HEK293 (cell line): Measurements from ENCODE around the gene C17orf100.

ENCODE experiments used
- CTCF ChIA-PET: fragments of 350-600 bp; formaldehyde crosslinking; extraction: SDS; loops from one replicate; lab custom pipeline; 2021; ENCODE audit warnings: antibody characterized with exemption; lab: Yijun Ruan, JAX
- POLR2A ChIA-PET: fragments of 300-600 bp; formaldehyde crosslinking; extraction: SDS; loops from one replicate; lab custom pipeline; 2020; ENCODE audit warnings: antibody characterized with exemption, inconsistent platforms; lab: Yijun Ruan, JAX
- H3K27ac ChIP-seq: fragments of 200-500 bp; sonication (Bioruptor generic); 2 replicates; pipeline ENCODE4 v1.5.1; 2014; ENCODE audit warnings: low read depth, low read length, control low read depth, inconsistent platforms; ENCODE audit errors: extremely low read depth
- H3K36me3 ChIP-seq, 2 experiments: fragments of 200-500 bp in 1 of 2; sonication (Bioruptor generic) in 1 of 2; 1 replicate in 1 of 2; 2 replicates in 1 of 2; pipeline ENCODE4 v1.5.1; 2014 to 2017; ENCODE audit warnings: inconsistent platforms in 2 of 2, low read length in 2 of 2; ENCODE audit not compliant: control insufficient read depth in 2 of 2, insufficient read depth in 1 of 2
- H3K4me1 ChIP-seq: fragments of 200-500 bp; sonication (Bioruptor generic); 2 replicates; pipeline ENCODE4 v1.5.1; 2014; ENCODE audit warnings: mild to moderate bottlenecking, low read length, inconsistent platforms; ENCODE audit not compliant: control insufficient read depth, insufficient read depth
- H3K4me3 ChIP-seq: 2 replicates; pipeline ENCODE4 v1.5.1; 2011; ENCODE audit warnings: low read depth, mild to moderate bottlenecking, control low read depth, low read length, moderate library complexity
- H3K9me3 ChIP-seq: fragments of 200-500 bp; sonication (Bioruptor generic); 2 replicates; pipeline ENCODE4 v1.5.1; 2014; ENCODE audit warnings: low read depth, low read length, inconsistent platforms; ENCODE audit not compliant: control insufficient read depth, insufficient read depth
- BCL11B ChIP-seq: fragments of 450-650 bp; formaldehyde crosslinking; IDR thresholded peaks from 2 replicates; pipeline ENCODE4 v1.5.1; 2016; ENCODE audit warnings: low read depth, missing biosample characterization, missing genetic modification characterization
- GLI4 ChIP-seq: fragments of 450-650 bp; formaldehyde crosslinking; IDR thresholded peaks from 2 replicates; pipeline ENCODE4 v1.5.1; 2016; ENCODE audit warnings: missing biosample characterization, missing genetic modification characterization
- HOXD13 ChIP-seq: sonication (generic); formaldehyde crosslinking; IDR thresholded peaks from 2 replicates; pipeline ENCODE4 v1.8.0; 2022; ENCODE audit warnings: missing genetic modification reagents, borderline replicate concordance
- MZF1 ChIP-seq: fragments of 450-650 bp; formaldehyde crosslinking; IDR thresholded peaks from 2 replicates; pipeline ENCODE4 v1.5.1; 2017; ENCODE audit warnings: missing biosample characterization, missing genetic modification characterization, borderline replicate concordance
- SETDB1 ChIP-seq: IDR thresholded peaks from one replicate; pipeline ENCODE4 v1.6.1; 2017; ENCODE audit warnings: mild to moderate bottlenecking, low read length, moderate library complexity, mixed read lengths; ENCODE audit not compliant: insufficient read length
- SP7 ChIP-seq: fragments of 450-650 bp; formaldehyde crosslinking; IDR thresholded peaks from 2 replicates; pipeline ENCODE4 v1.5.1; 2016; ENCODE audit warnings: missing biosample characterization, missing genetic modification characterization
- ZBTB17 ChIP-seq: fragments of 450-650 bp; formaldehyde crosslinking; IDR thresholded peaks from 2 replicates; pipeline ENCODE4 v1.5.1; 2016; ENCODE audit warnings: missing biosample characterization, missing genetic modification characterization
- ZBTB21 ChIP-seq: fragments of 450-650 bp; formaldehyde crosslinking; IDR thresholded peaks from 2 replicates; pipeline ENCODE4 v1.5.1; 2017; ENCODE audit warnings: missing biosample characterization, missing genetic modification characterization
- ZBTB48 ChIP-seq: fragments of 450-650 bp; formaldehyde crosslinking; IDR thresholded peaks from 2 replicates; pipeline ENCODE4 v1.5.1; 2016; ENCODE audit warnings: missing biosample characterization, missing genetic modification characterization
- ZEB2 ChIP-seq: fragments of 450-650 bp; formaldehyde crosslinking; IDR thresholded peaks from 2 replicates; pipeline ENCODE4 v1.5.1; 2016; ENCODE audit warnings: missing biosample characterization, missing genetic modification characterization
- ZFP69B ChIP-seq: fragments of 450-650 bp; formaldehyde crosslinking; IDR thresholded peaks from 2 replicates; pipeline ENCODE4 v1.5.1; 2016; ENCODE audit warnings: missing biosample characterization, missing genetic modification characterization
- ZNF146 ChIP-seq: fragments of 450-650 bp; formaldehyde crosslinking; IDR thresholded peaks from 2 replicates; pipeline ENCODE4 v1.5.1; 2016; ENCODE audit warnings: missing biosample characterization, missing genetic modification characterization
- ZNF157 ChIP-seq: fragments of 450-650 bp; formaldehyde crosslinking; IDR thresholded peaks from 2 replicates; pipeline ENCODE4 v1.5.1; 2016; ENCODE audit warnings: missing biosample characterization, missing genetic modification characterization
- ZNF19 ChIP-seq: fragments of 450-650 bp; formaldehyde crosslinking; IDR thresholded peaks from 2 replicates; pipeline ENCODE4; 2016; ENCODE audit warnings: missing biosample characterization, missing genetic modification characterization, low read depth
- ZNF239 ChIP-seq: fragments of 450-650 bp; formaldehyde crosslinking; IDR thresholded peaks from 2 replicates; pipeline ENCODE4 v1.5.1; 2016; ENCODE audit warnings: missing biosample characterization, missing genetic modification characterization
- ZNF335 ChIP-seq: fragments of 450-650 bp; formaldehyde crosslinking; conservative IDR thresholded peaks from 2 replicates; pipeline ENCODE4 v1.5.1; 2016; ENCODE audit warnings: missing biosample characterization, missing genetic modification characterization
- ZNF354C ChIP-seq: fragments of 450-650 bp; formaldehyde crosslinking; IDR thresholded peaks from 2 replicates; pipeline ENCODE4 v1.5.1; 2016; ENCODE audit warnings: missing biosample characterization, missing genetic modification characterization, low read depth, borderline replicate concordance
- ZNF37A ChIP-seq: fragments of 450-650 bp; IDR thresholded peaks from 2 replicates; pipeline ENCODE4 v1.5.1; 2018; ENCODE audit warnings: missing biosample characterization, missing genetic modification characterization
- ZNF394 ChIP-seq: fragments of 450-650 bp; formaldehyde crosslinking; IDR thresholded peaks from 2 replicates; pipeline ENCODE4 v1.5.1; 2016; ENCODE audit warnings: missing biosample characterization, missing genetic modification characterization, mild to moderate bottlenecking, moderate library complexity, borderline replicate concordance
- ZNF571 ChIP-seq: fragments of 450-650 bp; formaldehyde crosslinking; IDR thresholded peaks from 2 replicates; pipeline ENCODE4 v1.5.0; 2017; ENCODE audit warnings: missing biosample characterization, missing genetic modification characterization
- ZNF596 ChIP-seq: fragments of 450-650 bp; IDR thresholded peaks from 2 replicates; pipeline ENCODE4 v1.5.0; 2018; ENCODE audit warnings: missing biosample characterization, mild to moderate bottlenecking, missing genetic modification characterization, moderate library complexity
- ZNF610 ChIP-seq: fragments of 450-650 bp; formaldehyde crosslinking; IDR thresholded peaks from 2 replicates; pipeline ENCODE4 v1.5.1; 2016; ENCODE audit warnings: missing biosample characterization, missing genetic modification characterization, borderline replicate concordance
- ZNF658 ChIP-seq: fragments of 450-650 bp; formaldehyde crosslinking; IDR thresholded peaks from 2 replicates; pipeline ENCODE4; 2016; ENCODE audit warnings: missing biosample characterization, missing genetic modification characterization
- ZNF670 ChIP-seq: fragments of 450-650 bp; formaldehyde crosslinking; IDR thresholded peaks from 2 replicates; pipeline ENCODE4 v1.5.1; 2016; ENCODE audit warnings: missing biosample characterization, missing genetic modification characterization, low read depth
- ZNF747 ChIP-seq: fragments of 450-650 bp; formaldehyde crosslinking; IDR thresholded peaks from 2 replicates; pipeline ENCODE4 v1.5.1; 2016; ENCODE audit warnings: missing biosample characterization, missing genetic modification characterization
- ZSCAN16 ChIP-seq: fragments of 450-650 bp; formaldehyde crosslinking; IDR thresholded peaks from 2 replicates; pipeline ENCODE4 v1.5.1; 2016; ENCODE audit warnings: missing biosample characterization, missing genetic modification characterization
- ZSCAN30 ChIP-seq: fragments of 450-650 bp; IDR thresholded peaks from 2 replicates; pipeline ENCODE4 v1.5.1; 2018; ENCODE audit warnings: missing biosample characterization, mild to moderate bottlenecking, missing genetic modification characterization, moderate library complexity
- TF ChIP-seq, protein P1 (sequence below): fragments of 450-650 bp; formaldehyde crosslinking; IDR thresholded peaks from 2 replicates; pipeline ENCODE4 v1.5.1; 2016; ENCODE audit warnings: missing biosample characterization, missing genetic modification characterization
- TF ChIP-seq, protein P2 (sequence below): fragments of 450-650 bp; formaldehyde crosslinking; IDR thresholded peaks from 2 replicates; pipeline ENCODE4 v1.5.1; 2016; ENCODE audit warnings: missing biosample characterization, missing genetic modification characterization
- TF ChIP-seq, protein P3 (sequence below): fragments of 450-650 bp; formaldehyde crosslinking; IDR thresholded peaks from 2 replicates; pipeline ENCODE4 v1.5.1; 2017; ENCODE audit warnings: missing biosample characterization, mild to moderate bottlenecking, missing genetic modification characterization, moderate library complexity
- TF ChIP-seq, protein P4 (sequence below): fragments of 450-650 bp; formaldehyde crosslinking; IDR thresholded peaks from 2 replicates; pipeline ENCODE4 v1.5.1; 2016; ENCODE audit warnings: missing biosample characterization, missing genetic modification characterization
- TF ChIP-seq, protein P5 (sequence below): fragments of 450-650 bp; formaldehyde crosslinking; IDR thresholded peaks from 2 replicates; pipeline ENCODE4 v1.5.1; 2017; ENCODE audit warnings: missing biosample characterization, missing genetic modification characterization

Gene C17orf100

DNA sequence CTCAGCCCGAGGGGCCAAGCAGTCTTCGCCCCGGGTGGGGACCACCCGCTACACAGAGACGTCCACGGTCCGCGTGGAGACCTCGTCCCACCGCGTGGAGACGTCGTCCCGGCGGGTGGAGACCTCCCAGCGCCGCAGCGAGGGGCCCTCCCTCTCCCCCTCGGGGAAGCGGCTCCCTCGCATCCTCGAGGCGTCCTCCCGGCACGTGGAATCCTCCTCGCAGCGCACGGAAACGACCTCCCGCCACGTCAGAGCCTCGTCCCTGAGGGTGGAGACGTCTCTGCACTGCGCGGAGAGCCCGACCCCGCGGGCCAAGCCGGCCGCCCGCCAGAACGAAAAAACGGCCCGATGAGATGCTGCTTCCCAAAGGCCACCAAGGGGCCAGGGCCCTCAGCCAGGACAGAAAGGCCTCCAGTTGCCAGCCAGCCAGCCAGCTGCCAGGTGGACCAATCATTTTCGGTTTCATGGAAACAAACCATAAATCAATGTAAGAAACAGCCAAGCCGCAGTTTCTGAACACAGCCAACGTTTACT is 424 bp downstream of the C17orf100 start:
- ChIA-PET CTCF (interaction anchor here (0.6 to 1.1 kb wide), 2 partner anchors 191 to 400 kb away, joined by 3 read pairs; no protein-coding TSS in a partner anchor), POLR2A (interaction anchor here (1.0 to 1.7 kb wide), 5 partner anchors 10 to 360 kb away, joined by 3 to 26 read pairs (median 5); partner anchors contain the start of genes PIMREG and TXNDC17)
- H3K9me3 ChIP-seq: no peaks in the 10 kb centered on the region
- H3K27ac ChIP-seq: peak overlapping the region; percentile 75
- peaks cover 19 to 41% of the 10 kb centered on the region in 2 experiments for H3K36me3 ChIP-seq
- H3K4me1 ChIP-seq: peaks cover 25% of the 10 kb centered on the region
- H3K4me3 ChIP-seq: peak overlapping the region; percentile 60
- no peak for TF ChIP-seq ZNF658 (tag by site-specific recombination)
- 0 out of 2 replicates have a peak, but pooled peaks have one; percentile 40 for TF ChIP-seq BCL11B (tag by site-specific recombination)
- 0 out of 2 replicates have a peak, but pooled peaks have one; percentile 9 for TF ChIP-seq ZBTB21 (tag by site-specific recombination)
- 0 out of 2 replicates have a peak, but pooled peaks have one; percentile 58 for TF ChIP-seq ZNF610
- peak; percentile 92 for TF ChIP-seq ZFP69B (tag by site-specific recombination)
- 0 out of 2 replicates have a peak, but pooled peaks have one; percentile 70 for TF ChIP-seq GLI4
- peak; percentile 92 for TF ChIP-seq ZBTB48 (tag by site-specific recombination)
- TF ChIP-seq ZSCAN16 (tag by site-specific recombination): 0 out of 2 replicates have a peak, but pooled peaks have one; percentile 49
- 0 out of 2 replicates have a peak, but pooled peaks have one; percentile 25 for TF ChIP-seq ZEB2
- peak; percentile 25; the same call in 1 of the 2 replicates for TF ChIP-seq ZNF596 (tag by site-specific recombination)
- TF ChIP-seq ZNF335 (tag by site-specific recombination): peak; percentile 97
- TF ChIP-seq ZNF37A (tag by site-specific recombination): no peak
- 0 out of 2 replicates have a peak, but pooled peaks have one; percentile 25 for TF ChIP-seq ZNF157 (tag by site-specific recombination)
- TF ChIP-seq ZNF239 (tag by site-specific recombination): peak; percentile 27; the same call in 1 of the 2 replicates
- no peak for TF ChIP-seq MZF1 (tag by site-specific recombination)
- TF ChIP-seq, protein P1, sequence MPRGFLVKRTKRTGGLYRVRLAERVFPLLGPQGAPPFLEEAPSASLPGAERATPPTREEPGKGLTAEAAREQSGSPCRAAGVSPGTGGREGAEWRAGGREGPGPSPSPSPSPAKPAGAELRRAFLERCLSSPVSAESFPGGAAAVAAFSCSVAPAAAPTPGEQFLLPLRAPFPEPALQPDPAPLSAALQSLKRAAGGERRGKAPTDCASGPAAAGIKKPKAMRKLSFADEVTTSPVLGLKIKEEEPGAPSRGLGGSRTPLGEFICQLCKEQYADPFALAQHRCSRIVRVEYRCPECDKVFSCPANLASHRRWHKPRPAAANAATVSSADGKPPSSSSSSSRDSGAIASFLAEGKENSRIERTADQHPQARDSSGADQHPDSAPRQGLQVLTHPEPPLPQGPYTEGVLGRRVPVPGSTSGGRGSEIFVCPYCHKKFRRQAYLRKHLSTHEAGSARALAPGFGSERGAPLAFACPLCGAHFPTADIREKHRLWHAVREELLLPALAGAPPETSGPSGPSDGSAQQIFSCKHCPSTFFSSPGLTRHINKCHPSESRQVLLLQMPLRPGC: peak; percentile 40; the same call in 1 of the 2 replicates
- TF ChIP-seq, protein P2, sequence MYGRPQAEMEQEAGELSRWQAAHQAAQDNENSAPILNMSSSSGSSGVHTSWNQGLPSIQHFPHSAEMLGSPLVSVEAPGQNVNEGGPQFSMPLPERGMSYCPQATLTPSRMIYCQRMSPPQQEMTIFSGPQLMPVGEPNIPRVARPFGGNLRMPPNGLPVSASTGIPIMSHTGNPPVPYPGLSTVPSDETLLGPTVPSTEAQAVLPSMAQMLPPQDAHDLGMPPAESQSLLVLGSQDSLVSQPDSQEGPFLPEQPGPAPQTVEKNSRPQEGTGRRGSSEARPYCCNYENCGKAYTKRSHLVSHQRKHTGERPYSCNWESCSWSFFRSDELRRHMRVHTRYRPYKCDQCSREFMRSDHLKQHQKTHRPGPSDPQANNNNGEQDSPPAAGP (tag by site-specific recombination): 0 out of 2 replicates have a peak, but pooled peaks have one; percentile 46
- TF ChIP-seq ZNF747: no peak
- peak; percentile 22; the same call in 1 of the 2 replicates for TF ChIP-seq ZBTB17 (tag by site-specific recombination)
- TF ChIP-seq, protein P3, sequence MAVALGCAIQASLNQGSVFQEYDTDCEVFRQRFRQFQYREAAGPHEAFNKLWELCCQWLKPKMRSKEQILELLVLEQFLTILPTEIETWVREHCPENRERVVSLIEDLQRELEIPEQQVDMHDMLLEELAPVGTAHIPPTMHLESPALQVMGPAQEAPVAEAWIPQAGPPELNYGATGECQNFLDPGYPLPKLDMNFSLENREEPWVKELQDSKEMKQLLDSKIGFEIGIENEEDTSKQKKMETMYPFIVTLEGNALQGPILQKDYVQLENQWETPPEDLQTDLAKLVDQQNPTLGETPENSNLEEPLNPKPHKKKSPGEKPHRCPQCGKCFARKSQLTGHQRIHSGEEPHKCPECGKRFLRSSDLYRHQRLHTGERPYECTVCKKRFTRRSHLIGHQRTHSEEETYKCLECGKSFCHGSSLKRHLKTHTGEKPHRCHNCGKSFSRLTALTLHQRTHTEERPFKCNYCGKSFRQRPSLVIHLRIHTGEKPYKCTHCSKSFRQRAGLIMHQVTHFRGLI (tag by site-specific recombination): no peak
- TF ChIP-seq ZNF19 (tag by site-specific recombination): no peak
- TF ChIP-seq ZNF670 (tag by site-specific recombination): no peak
- peak; percentile 88 for TF ChIP-seq SETDB1
- TF ChIP-seq HOXD13 (CRISPR knock-in tag): 0 out of 2 replicates have a peak, but pooled peaks have one; percentile 7
- TF ChIP-seq, protein P4, sequence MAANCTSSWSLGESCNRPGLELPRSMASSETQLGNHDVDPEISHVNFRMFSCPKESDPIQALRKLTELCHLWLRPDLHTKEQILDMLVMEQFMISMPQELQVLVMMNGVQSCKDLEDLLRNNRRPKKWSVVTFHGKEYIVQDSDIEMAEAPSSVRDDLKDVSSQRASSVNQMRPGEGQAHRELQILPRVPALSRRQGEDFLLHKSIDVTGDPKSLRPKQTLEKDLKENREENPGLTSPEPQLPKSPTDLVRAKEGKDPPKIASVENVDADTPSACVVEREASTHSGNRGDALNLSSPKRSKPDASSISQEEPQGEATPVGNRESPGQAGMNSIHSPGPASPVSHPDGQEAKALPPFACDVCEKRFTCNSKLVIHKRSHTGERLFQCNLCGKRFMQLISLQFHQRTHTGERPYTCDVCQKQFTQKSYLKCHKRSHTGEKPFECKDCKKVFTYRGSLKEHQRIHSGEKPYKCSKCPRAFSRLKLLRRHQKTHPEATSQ (tag by site-specific recombination): peak; percentile 86
- TF ChIP-seq ZNF354C (tag by site-specific recombination): no peak
- TF ChIP-seq SP7: peak; percentile 29
- TF ChIP-seq ZNF394 (tag by site-specific recombination): 0 out of 2 replicates have a peak, but pooled peaks have one; percentile 18
- TF ChIP-seq, protein P5, sequence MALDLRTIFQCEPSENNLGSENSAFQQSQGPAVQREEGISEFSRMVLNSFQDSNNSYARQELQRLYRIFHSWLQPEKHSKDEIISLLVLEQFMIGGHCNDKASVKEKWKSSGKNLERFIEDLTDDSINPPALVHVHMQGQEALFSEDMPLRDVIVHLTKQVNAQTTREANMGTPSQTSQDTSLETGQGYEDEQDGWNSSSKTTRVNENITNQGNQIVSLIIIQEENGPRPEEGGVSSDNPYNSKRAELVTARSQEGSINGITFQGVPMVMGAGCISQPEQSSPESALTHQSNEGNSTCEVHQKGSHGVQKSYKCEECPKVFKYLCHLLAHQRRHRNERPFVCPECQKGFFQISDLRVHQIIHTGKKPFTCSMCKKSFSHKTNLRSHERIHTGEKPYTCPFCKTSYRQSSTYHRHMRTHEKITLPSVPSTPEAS (tag by site-specific recombination): 0 out of 2 replicates have a peak, but pooled peaks have one; percentile 18
- peak; percentile 27; the same call in 1 of the 2 replicates for TF ChIP-seq ZNF146 (tag by site-specific recombination)
- TF ChIP-seq ZSCAN30 (tag by site-specific recombination): 0 out of 2 replicates have a peak, but pooled peaks have one; percentile 40
- no peak for TF ChIP-seq ZNF571 (tag by site-specific recombination)
